GM19240 (cell line): ENCODE results near the gene ZNF385A.

Source experiments
- DNase-seq: peaks from one replicate; pipeline ENCODE4 v3.0.0; 2011; ENCODE audit warnings: low spot score; ENCODE audit not compliant: insufficient read length

The ZNF385A gene

DNA sequence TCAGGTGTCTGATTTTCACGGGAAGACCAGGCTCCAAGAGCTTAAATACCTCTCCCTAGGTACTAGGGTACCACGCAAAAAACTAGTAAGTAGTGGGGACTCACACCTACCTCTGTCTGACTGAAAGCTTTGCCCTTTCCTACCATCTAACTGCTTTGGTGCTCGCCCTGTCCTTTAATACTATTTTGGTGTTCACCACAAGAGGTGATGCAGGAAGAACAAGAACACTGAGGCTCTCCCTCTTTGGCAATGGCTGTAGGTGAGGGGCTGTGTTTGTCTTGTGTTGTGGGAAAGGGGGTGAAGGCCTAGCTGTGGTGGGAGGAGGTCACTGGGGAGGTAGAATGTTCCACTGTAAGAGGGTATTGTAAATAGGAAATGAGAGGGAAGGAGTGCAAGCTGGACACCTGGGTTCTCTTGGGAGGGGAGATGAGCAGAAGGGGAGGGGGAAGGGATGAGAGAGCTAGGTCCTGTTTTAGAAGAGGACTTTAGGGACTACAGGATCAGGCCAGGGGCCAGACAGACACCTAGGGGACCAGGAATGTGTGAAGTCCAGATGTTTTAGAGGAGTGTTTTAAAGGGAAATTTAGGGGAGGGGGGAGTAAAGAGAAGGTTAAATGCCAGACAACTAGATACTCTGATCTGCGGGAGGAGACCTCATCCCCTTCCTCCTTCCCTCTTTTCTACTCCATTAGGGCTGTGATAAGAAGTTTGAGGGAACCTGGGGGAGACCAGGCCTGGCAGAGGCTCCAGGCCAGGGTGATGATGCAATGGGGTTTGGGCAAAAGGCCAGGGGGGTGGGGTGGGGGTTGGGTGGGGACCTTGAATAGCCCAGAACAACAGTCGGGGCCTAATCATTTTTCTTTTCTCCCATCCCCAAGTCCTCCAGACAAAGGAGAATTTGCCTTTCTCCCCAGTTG, 32.4 kb upstream of the ZNF385A start:
- DNase-seq: no peak

- DNase-seq: no peak
These were observed 30.8 kb upstream of the ZNF385A start for GRCh38 chr12:54415221-54415929.

DNA sequence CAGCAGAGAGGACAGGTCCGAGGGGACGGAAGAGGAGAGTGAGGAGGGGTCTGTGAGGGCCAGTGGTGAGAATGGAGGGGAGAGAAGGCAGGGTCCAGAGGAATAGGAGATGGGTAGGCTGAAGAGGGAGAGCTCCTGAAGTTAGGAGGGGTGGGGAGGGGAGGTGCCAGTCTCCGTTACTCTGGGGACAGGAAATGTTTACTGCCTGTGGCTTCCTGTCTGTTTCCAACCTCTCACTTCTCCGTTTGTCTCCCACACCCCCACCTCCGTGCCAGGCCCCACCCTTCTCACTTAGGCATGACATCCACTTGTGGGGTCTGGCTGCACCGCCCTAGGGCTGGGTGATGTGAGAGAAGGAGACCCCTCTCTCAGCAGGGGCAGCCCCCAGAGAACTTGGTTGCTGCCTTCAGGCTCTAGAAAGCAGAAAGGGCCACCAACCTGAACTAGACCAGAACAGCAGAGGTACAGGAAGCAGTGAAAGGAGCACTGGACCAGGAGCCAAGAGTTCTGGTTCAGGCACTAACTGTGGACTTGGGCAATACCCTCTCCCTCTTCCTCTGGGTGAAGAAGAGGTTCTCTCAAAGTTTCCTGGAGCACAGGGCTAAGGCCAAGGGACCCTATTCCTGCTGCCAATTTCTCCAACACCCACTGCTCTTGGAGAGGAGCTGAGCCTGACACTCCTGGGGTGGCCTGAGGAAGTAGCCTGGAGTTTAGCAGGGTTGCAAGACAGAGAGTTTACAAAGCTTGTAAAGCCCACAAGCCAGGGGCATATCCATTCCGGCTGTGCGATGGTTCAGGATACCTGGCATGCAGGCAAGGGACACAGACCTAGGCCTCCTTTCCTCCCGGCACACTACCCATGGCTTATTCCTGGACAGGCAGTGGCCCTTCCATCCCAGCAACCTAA, 29.0 kb upstream of the ZNF385A start:
- no peak for DNase-seq

DNA sequence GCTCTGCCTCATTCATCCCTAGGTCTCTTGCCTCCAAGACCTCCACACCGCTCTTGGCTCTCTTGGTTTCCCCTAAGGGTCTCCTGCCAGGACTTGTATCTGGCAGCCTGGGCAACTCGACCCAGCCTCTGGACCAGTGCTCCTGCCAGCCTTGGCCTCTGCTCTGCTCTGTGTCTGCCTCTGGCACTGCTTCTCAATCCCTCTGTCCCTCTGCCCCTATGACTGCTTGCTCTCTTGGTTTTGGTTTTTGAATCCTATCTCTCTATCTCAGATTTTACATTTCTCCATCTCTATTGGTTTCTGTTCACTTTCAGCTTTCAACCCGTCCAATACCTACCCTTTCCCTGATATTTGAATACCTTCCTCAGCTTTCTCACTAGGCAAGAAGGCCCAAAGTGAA, 28.3 kb upstream of the ZNF385A start:
- no peak for DNase-seq

- no peak for DNase-seq
These were observed 27.8 kb upstream of the ZNF385A start for GRCh38 chr12:54412348-54412747.

DNA sequence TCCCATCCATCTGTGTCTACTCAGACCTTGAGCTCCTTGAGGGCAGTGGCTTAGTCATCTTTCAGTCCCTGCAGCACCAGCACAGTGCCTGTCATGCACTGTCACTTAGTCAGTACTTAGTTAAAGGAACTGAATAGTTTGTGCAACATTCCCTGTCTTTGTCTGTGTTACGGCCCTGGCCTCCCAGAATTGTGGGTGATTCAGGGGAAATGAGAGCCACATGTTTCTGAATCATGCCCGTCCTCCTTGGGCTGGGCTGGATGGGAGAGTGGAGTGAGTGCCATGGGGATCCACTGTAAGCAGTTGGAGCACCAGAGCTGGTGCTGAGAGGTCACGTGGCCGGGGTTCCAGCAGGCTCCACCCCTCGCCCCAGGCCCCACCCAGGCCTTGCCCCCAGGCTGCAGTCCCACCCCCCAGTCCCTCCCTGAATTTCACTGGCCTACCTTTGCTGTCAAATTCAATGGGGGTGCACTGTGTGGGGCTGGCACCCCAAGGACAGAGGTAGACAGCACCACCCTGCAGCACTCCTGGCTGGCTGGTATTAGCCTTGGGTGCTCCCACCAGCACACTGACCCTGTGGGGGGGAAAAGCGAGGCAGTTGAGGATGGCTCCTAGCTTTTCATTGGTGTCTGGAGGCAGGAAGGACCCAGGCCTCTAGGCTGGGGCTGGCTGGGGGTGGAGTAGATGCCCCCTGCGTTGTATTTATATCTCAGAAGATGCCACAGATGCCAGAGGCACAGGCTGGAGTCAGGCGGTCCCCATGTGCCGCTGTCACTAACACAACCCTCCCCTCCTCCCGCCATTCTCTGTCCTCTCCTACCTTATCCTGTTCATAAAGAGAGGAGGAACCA, 27.1 kb upstream of the ZNF385A start:
- no peak for DNase-seq

DNA sequence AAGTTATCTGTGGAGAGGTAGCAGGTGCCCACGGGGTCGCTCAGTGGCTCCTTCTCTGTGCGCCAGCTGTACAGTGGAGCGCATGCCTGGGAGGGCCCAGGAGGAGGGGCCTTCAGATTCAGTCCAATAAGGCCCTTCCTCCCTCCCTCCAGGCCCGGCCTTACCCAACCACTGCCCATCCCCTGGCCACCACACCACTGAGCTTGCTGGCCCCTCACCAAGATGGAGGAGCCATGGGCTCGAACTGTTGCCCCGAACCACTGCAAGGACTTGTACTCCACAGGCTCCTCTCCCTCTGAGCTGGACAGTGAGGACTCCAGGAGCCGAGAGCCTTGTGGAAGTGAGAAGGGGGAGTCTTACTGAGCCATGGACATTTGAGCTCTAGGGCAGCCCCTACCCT, 24.7 kb upstream of the ZNF385A start:
- DNase-seq: no peak

GRCh38 chr12:54407183-54407905, 22.8 kb upstream of the ZNF385A start:
- no peak for DNase-seq

DNA sequence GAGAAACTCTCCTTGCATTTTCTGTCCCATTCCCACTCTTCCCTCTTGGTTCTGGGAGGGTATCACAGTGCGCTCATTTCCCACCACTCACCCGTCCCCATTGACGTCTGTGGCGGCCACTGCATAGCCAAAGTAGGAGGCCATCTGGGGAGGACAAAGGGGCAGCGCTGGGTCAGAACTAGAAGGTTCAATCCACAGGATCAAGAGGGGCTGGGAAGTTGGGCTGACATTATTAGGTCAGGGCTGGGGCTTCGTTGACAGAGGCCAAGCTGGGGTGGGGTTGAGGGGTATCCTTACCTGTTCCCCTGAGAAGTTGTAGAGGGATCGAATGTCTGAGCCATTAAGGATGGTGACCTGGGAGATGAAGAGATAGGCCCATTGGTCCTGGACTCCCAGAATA, 21.0 kb upstream of the ZNF385A start:
- no peak for DNase-seq

- no peak for DNase-seq
These were observed 20.6 kb upstream of the ZNF385A start for GRCh38 chr12:54405106-54405505.

- peak; percentile 45 for DNase-seq
These were observed 19.8 kb upstream of the ZNF385A start for GRCh38 chr12:54404061-54405004.

DNA sequence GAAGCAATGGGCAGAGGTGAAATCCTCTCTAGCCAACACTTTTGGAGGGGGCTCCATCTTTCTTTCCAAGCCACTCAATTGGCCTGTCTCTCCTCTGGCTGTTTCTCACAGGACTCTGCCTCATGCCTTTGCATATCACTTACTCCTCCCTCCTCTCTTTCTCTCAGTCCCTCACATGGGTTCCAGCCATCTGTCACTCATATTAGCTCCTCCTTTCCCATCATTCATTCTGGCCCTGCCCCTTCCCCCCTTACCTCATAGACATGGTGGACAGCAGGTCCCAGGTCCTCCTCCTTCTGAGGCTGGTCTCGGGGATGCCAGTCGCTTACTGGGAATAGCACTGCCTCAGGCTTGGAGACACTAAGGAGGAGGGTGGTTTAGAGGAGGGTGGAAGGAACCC, 16.6 kb upstream of the ZNF385A start:
- no peak for DNase-seq

GRCh38 chr12:54398995-54399793, 14.7 kb upstream of the ZNF385A start:
- DNase-seq: peak; percentile 86

DNA sequence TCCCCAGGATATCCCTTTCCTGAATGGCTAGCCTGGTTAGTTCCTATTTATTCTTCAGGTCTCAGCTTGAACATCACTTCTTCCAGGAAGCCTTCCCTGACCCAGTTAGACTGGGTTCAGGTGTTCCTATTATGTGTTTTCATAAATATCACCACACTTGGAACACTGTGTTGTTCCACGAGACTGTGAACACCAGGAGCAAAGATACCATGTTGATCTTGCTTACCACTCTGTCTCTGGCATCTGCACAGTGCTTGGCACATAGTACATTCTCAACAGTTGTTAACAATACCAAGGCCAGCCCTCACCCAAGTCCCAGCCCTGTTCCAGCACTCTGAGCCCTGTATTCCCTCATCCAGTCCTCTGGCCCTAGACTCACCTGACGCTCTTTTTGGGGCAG, 13.7 kb upstream of the ZNF385A start:
- DNase-seq: no peak

DNA sequence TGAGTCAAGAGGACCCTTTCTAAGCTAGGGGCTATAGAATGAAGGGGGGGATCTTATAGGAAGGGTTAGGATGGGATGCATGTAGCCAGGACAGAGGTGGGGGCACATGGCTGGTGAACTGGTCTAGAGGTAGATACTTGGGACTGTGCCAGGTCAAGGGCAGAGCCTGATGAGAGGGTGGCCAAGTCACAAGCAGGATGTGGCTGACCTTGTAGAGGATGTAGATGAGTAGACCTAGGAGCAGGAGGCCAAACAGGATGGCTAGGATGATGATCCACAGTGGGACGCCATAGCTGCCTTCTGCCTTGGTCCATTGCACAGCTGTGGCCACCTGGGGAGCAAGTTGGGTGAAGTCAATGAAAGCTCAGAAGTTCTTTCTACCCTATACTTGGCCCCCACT, 12.6 kb upstream of the ZNF385A start:
- DNase-seq: no peak

DNA sequence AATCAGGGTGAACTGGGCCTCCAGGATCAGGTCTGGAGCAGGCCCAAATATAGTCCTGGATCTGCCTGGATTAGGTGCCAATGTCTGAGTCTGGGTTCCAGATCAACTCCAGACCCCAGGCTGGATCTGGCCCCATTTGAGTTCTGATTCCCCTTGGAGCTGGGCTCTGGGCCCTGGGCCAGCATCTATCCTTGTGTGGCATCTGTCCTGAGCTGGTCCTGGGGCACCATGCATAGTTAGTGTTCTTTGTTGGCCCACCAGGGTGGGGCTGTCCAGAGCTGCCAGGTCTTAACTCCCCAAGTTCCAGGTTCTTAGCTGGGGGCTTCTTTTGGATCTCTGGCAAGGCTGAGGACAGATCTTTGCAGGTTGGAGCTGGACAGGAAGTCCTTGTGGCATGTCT, 11.0 kb upstream of the ZNF385A start:
- DNase-seq: no peak

DNA sequence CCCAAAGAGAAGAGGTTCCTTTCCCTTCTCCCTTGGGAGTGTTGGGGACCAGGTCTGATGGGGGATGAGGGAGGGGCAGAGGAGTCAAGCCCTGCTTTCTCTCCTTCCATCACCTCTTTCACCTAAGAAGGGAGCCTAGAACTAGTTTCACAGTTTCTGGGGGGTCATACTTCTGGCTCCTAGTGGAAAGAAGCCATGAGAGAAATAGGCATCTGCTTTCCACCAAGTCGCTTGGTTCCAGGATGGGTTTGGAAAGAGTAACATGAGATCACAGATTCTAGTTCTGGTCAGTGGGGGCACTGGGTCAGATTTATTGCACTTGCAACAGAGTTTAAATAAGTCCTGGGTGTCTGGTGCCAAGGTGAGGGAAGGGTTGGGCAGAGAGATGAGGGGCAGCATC, 10.5 kb upstream of the ZNF385A start:
- DNase-seq: no peak

DNA sequence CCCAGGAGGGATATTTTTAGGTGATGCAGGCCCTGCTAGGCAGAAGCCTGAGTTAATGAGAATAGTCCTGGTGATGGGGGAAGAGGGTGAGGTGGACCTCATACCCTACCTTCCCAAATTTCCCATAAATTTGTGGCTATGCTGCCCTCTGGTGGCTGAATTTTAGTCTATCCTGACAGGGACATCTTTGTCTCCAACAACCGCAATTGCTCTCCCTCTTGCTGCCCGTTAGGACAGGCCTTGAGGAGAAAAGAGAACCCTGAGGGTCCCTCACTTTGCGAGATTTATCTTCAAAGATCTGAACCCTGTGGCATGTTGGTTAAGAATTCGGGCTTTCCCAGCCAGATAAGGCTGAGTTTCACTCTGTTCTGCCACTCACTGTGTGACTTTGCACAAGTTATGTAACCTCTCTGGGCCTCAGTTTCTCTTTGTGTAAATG, 9.8 kb upstream of the ZNF385A start:
- DNase-seq: no peak
